GM21447 (cell line): ENCODE data around the gene AP4S1.
"Not testable (repeated sequence)": the region's sequence is repeated elsewhere in the genome, so short reads cannot be mapped to it uniquely, and the experiment has no call there.

ENCODE experiments used
- ATAC-seq: cut with Tn5 transposase; IDR thresholded peaks from one replicate; pipeline ENCODE4 v1.9.1; 2021; ENCODE audit not compliant: unreplicated experiment

Gene AP4S1

GRCh38 chr14:31080484-31080883 is 55.0 kb downstream of the AP4S1 start:
- ATAC-seq = no peak

- no peak for ATAC-seq
Measured at GRCh38 chr14:31083781-31084180, 58.3 kb downstream of the AP4S1 start.

GRCh38 chr14:31084385-31084784 is 58.9 kb downstream of the AP4S1 start:
- ATAC-seq = peak; percentile 85

- no peak for ATAC-seq
Measured at GRCh38 chr14:31085027-31085426, 59.6 kb downstream of the AP4S1 start.

GRCh38 chr14:31086466-31086865 is 61.0 kb downstream of the AP4S1 start:
- not testable (repeated sequence) for ATAC-seq

GRCh38 chr14:31090883-31091764 is 65.7 kb downstream of the AP4S1 start:
- ATAC-seq = no peak

GRCh38 chr14:31092160-31092708 is 66.8 kb downstream of the AP4S1 start:
- no peak for ATAC-seq

GRCh38 chr14:31093884-31094839 is 68.7 kb downstream of the AP4S1 start:
- ATAC-seq = not testable (repeated sequence)

GRCh38 chr14:31095817-31096216 is 70.4 kb downstream of the AP4S1 start:
- ATAC-seq = not testable (repeated sequence)

- ATAC-seq = no peak
Measured at GRCh38 chr14:31096255-31096654, 70.8 kb downstream of the AP4S1 start.

GRCh38 chr14:31097081-31097480 is 71.6 kb downstream of the AP4S1 start:
- ATAC-seq = no peak

- ATAC-seq = no peak
Measured at GRCh38 chr14:31106768-31107167, 81.3 kb downstream of the AP4S1 start.

- ATAC-seq = no peak
Measured at GRCh38 chr14:31109257-31109656, 83.8 kb downstream of the AP4S1 start.

GRCh38 chr14:31110872-31111271 is 85.4 kb downstream of the AP4S1 start:
- no peak for ATAC-seq

GRCh38 chr14:31113794-31114193 is 88.3 kb downstream of the AP4S1 start:
- ATAC-seq = no peak

- ATAC-seq = no peak
Measured at GRCh38 chr14:31118892-31119291, 93.4 kb downstream of the AP4S1 start.

GRCh38 chr14:31122098-31122611 is 96.7 kb downstream of the AP4S1 start:
- no peak for ATAC-seq

GRCh38 chr14:31122921-31123320 is 97.5 kb downstream of the AP4S1 start:
- ATAC-seq = no peak

GRCh38 chr14:31124197-31124596 is 98.7 kb downstream of the AP4S1 start:
- no peak for ATAC-seq

GRCh38 chr14:31125231-31125630 is 99.8 kb downstream of the AP4S1 start:
- ATAC-seq = no peak

- ATAC-seq = no peak
Measured at GRCh38 chr14:31126680-31127079, 101.2 kb downstream of the AP4S1 start.
